T-helper 1 cell treated with Interleukin-12 subunit alpha and Interleukin-12 subunit beta and Interleukin-4 antibody, amounts not matched to agents 30 ng/mL and 1 ng/mL, for 36 hours (primary cell): ENCODE data around the gene PADI1. TPM values are rescaled to one million over a fixed set of nuclear protein-coding genes. Genes with fewer than 3 reads are reported as not detected.

Source experiments
- intact Hi-C: fragments of 100-400 bp; cut with micrococcal nuclease; formaldehyde crosslinking; loops from one replicate; pipeline ENCODE4 v1.15.1; 2024
- total RNA-seq: library from RNA; stranded (reverse); gene quantifications from 2 replicates; pipeline ENCODE4 v1.2.3, GENCODE V29; 2022

PADI1 gene, protein sequence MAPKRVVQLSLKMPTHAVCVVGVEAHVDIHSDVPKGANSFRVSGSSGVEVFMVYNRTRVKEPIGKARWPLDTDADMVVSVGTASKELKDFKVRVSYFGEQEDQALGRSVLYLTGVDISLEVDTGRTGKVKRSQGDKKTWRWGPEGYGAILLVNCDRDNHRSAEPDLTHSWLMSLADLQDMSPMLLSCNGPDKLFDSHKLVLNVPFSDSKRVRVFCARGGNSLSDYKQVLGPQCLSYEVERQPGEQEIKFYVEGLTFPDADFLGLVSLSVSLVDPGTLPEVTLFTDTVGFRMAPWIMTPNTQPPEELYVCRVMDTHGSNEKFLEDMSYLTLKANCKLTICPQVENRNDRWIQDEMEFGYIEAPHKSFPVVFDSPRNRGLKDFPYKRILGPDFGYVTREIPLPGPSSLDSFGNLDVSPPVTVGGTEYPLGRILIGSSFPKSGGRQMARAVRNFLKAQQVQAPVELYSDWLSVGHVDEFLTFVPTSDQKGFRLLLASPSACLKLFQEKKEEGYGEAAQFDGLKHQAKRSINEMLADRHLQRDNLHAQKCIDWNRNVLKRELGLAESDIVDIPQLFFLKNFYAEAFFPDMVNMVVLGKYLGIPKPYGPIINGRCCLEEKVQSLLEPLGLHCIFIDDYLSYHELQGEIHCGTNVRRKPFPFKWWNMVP
- not detected in 2 replicates for total RNA-seq

DNA sequence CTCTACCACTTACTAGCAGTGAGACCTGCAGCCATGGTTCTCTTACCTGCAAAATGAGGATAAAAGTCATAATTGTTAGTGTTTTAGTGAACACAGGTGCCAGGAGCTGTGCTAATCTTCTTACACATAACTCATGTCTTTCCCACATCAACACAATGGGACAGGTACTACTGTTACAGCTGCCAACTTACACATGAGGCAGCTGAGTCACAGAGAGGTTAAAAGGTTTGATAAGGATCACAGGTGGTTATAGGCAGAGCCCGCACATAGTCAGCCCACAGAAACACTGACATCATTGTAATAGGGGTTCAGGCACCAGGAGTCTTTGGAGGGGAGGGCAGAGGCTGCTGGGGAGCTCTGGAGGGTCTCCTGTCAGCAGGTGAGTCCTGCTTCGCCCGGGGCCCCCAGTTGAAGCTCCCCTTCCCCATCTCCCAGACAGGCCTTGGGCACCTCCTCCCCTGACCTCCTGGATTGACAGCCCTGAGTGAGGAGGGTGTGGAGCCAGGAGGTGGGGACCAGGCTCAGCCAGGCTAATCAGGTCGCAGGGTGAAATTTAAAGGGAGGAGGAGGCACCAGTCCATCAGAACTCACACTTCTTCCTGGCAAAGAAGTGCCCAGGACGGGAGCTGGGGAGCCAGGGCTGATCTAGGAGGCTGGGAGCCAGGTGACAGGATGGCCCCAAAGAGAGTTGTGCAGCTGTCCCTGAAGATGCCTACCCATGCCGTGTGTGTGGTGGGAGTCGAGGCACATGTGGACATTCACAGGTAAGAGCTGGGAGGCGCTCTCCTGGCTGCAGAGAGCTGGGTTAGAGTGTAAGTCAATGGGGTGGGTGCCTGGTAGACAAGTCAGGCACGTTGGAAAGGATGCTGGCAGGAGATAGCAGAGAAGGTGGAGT lies at the start of gene PADI1:
Gene PADI1, plus strand, starts transcription at position 583 of the 895 bp plus-strand sequence. Its CDS starts 90 bp downstream, at position 673.
- intact Hi-C loops = no loop called here

DNA sequence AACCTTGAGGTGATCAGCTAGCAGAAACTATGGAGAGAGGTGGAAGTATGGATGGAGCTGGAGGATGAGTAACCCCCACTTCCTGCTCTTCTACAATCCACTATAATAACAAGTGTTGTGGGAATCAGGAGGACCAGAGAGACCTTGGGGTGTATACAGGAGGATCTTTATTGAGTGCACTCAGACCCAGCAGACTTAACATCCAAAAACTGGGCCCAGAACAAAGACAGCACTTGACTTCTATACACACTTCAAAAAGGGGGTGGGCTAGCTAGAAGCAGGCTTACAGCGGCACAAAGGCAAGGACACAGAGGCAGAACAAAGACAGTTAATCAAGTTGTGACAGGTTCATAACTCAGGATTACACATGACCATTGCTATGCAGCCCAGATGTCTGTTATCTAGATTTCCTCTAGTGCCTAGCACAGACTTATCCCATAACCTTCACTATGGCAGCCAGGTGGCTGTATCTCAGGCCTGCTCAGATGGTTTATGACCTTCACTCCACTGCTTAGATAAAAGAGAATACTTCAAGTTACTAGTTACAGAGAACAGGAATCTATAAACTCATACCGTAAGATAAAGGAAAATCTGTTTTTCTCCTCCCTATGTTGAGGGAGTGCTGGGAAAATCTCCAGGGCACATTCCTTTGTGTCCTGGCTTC lies 49.5 kb upstream of the PADI1 start:
- intact Hi-C loops = no loop called here

DNA sequence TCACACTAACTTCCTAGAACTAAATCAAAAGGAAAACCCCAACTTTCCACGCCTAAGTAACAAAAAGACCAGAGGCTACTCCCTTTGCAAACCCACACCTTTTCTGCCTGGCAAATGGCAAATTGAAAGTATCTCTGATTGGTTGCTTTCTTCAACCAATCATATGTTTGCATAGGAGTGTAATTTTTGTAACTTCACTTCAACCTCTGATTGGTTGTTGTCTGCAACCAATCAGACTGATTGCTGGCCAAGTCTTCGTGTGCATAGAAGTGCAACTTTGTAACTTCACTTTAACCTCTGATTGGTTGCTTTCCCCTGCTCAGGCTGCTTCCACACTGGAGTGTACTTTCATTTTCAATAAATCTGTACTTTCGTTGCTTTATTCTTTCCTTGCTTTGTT lies 48.8 kb upstream of the PADI1 start:
- intact Hi-C loops = no loop called here

DNA sequence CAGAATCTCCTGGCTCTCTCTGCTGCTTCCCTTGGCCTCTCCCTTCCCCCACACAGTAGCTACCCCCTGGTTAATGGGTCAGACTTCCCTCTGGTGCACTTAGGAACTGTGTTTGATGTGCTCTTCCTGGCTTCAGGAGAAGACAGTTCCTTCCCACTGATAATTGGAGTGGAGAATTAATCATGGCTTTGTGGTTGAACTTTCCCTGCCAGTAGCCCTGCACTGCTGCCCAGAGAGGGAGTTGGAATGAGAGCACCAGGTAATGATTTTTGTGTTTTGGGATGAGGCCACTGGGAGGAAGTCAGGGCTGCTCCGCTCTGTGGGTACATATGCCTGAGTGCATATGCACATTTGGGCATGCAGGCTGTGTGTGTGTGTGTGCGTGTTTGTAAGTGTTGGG lies 46.0 kb upstream of the PADI1 start:
- intact Hi-C loops = no loop called here

DNA sequence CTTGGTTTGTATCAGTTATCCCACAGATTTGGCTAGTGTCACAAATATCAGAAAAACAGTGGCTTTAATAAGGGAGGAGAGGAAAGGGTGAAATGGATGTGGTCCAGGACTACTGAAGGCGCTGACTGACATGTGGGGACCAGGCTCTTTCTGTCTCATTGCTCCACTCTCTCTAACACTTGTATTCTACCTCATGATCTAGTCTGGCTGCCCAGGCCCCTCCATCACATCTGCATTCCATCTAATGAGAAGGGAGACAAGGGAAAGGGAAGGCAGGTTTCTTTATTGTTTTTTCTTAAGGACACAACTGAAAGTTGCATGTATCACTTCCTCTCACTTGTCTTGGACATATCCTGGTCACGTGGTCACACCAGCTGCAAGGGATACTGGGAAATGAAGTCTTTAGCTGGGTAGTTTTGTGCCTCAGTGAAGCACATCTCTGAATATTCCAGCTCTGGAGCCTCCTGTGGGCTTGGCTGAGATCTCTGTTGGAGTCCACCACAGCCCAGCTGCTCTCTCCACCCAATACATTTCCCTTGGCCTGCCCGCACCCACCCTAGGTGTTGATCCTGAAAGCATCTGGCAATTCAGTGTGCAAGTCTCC lies 43.7 kb upstream of the PADI1 start:
- intact Hi-C loops = no loop called here

DNA sequence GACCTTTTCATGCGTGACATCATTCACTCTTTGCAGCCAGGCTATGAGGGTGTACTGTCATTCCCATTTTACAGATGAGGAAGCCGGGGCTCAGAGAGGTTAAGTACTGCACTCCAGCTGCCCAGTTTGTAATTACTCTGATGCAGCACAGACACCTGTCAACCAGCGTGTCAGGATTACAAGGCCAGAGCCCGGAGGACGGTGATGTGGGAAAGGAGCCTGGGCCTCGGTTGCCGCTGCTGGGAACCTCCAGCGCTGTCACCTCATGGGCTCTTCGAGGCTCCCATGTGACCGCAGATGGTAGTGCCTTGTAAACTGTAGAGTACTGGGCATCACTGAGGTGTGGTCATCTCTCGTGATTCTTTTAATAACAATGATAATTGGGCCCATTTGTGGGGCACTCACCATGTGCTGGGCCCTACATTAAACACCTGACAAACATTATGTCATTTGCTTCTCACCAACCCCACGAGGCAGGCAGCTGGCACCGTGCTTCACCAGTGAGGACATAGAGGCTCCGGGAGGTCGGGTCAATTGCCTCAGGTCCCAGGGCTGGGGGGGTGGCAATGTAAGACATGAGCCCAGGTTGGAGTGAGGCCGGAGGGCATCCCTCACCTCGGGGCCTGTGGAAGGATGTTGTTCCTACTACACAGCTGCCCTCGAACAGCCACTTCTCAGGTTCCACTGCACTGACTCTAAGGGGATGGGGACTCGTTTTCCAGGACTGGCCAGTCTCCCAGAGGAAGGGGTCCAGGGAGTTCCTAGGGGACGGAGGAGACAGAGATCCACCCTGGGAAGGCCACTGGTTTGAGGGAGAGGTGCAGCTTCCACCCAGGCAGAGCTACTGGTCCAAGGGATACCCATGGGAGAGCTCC lies 42.8 kb upstream of the PADI1 start:
- intact Hi-C loops = no loop called here

DNA sequence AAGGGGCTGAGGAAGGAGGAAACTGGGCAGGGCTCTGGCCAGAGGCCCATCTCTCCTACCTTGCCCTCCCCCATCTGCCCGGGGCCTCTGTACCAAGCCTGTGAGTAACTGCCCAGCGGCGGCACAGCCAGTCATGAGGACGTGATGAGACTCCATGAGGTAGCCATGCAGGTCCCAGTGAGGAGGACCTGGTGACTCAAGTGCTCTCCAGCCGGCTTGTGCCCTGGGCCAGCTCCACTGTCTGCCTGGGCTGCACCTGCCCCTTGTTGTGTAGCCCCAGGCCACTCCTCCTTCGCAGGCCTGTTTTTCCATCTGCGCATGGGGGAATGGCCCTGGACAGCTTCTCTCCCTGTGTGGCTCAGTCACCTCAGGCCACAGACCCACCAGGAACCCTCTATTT lies 42.0 kb upstream of the PADI1 start:
- intact Hi-C loops = no loop called here

DNA sequence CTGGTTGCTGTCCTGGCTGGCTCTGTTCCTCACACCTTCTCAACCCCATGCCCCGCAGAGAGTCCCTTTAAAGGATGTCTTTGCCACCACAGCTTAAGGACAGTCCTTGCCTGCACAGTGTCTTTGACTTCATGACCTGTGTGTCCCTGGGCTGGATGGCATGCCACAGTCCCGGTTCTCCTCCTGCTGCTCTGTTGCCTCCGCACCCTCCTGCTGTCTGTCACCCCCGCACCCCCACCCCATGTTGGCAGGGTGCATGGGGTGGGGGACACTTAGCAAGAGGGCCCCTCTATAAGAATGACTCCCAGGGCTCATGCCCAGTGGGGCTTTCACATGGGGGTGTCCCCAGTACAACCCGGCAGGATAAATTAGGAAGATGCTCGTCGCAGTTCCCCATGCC lies 41.6 kb upstream of the PADI1 start:
- intact Hi-C loops = no loop called here

DNA sequence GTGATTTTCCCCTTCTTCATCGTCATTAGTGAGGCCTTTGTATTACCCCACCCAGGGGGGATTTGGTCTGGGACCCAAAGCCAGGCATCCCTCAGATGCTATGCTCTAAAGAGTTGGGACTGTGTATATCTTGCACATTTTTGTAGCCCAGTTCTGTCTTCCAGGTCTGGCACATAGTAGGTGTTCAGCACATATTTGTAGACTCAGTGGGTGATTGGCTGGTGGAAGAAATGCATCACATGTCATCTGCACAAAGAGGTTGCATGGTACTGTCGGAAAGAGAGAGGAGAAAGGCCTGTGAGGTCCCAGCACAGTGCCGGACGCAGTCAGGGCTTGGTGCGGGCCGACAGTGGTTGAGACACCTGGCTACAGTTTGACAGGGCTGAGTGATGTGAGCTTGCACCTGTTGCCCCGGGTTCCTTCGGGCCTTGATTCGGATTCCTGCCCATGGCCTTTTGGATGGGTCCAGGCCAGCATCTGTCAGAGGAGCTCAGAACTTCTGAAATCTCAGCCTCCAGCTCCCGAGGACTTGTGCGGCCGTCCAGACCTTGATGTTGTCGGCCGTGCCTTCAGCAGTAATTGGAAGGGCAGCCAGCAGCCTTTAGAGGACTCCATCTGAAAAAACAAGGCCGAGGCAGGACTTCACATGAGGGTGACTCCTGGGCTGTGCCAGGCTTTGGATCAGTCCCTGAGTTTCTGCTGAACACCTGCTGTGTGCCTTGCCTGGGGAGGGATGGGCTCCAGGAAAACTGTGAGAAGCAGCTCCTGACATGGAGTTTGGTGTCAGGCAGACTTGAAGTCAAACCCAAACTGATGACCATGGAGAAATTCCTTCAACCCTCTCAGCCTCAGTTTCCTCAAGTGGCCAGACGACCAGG lies 40.9 kb upstream of the PADI1 start:
- intact Hi-C loops = no loop called here

DNA sequence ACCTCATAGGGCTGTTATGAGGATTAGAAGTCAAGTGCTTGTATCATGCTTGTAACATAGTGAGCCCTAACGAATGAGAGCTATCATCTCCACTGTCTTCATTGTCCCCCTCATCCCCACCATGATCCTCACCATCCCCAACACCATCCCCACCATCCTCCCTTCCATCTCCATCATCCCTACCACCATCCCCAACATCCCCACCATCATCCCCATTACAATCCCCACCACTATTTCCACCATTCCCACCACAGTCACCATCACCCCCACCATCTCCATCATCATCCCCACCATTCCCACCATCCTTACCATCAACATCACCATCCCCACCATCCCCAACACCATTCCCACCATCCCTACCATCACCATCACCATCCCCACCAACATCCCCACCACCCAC lies 39.1 kb upstream of the PADI1 start:
- intact Hi-C loops = no loop called here

DNA sequence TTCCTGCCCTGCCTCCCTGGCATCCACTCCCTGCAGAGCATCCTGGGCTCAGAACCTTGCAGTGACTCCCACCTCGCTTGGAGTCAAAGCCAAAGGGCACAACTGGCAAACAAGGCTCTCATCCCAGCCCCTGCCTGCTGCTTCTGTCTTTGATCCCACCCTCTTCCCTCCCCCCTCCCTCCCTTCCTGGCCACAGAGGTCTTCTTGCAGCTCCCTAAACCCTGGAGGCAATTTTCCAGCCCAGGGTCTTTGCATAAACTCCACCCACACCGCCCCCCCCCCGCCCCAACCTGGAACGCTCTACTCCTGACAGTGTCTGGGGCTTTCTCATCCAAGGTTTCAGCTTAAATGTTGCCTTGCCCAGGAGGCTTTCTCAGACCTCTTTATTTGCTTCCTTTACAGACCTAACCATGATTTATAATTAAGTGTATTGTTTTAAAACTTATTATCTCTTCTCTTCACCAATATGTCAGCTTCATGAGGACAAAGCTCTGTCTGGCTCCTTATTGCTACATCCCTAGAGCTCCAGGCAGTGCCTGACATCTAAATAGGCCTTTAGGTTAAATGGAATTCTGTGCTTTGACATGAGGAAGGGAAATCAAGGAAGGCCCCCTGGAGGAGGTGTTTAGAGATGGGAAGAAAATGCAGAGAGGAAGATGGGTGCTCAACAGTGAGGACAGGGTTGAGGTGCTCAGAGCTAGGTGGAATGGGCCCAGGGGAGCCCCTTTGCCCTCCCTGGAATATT lies 37.7 kb upstream of the PADI1 start:
- intact Hi-C loops = no loop called here

DNA sequence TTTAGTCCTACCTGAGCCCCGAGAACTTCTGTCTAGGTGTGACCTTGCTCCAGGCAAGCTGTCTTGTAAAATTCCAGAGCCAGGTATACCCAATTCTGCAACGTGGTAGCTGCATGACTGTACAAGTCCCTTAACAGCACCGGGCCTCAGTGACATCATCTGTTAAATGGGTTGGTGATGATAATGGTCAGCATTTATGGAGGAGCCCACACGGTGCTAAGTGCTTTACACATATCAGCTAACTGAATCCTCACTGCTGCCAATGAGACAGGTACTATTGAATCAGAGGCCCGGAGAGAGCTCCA lies 37.2 kb upstream of the PADI1 start:
- intact Hi-C loops = no loop called here

DNA sequence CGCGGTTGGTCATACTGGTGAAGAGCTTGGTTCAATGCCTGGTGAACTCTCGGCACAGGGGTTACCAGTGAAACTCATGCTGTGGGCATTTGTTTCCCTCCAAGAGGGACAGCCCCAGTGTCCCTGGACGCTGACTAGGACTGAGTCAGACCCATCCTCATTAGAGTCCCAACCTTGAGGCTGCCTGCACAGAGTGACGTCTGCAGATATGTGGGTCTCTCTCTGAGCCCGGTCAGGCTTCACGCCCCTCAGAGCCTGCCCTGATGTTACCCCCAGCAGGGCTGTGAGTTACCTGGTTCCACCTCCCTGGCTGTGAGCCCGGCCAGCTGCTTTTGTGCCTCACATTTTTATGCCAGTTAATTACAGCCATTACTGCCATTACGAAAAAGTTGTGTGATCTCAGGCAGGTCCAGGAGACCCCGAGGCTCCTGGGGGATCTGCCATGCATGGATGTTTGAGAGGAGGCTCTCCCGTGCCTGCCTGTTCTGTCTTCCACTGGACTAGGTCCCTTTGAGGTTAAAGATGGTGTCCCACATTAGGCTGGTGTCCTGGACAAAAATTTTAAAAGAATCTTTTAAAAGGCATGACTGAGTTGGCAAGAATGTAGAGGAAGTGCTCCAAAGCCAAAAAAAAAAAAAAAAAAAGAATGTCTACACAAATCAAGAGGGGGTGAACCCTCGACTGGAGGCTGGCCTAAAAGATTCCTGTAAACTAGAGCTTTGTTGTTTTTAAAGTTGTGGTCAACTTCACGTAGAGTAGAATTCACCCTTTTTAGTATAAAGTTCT lies 36.6 kb upstream of the PADI1 start:
- intact Hi-C loops = no loop called here

DNA sequence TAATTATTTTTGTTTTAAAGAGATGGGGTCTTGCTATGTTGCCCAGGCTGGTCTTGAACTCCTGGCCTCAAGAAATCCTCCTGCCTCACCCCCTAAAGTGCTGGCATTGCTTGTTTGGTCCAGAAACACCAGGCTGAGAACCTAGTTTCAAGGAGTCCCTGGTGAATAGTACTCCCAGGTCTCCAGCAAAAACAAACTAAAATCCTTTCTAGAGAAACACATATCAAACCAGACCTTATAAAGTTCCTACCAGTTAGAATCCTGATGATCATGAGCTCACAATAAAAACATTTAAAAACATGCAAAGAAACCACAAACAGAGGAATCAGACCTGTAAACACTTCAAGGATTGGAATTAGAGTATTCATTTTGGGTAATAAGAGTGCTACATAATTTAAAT lies 34.4 kb upstream of the PADI1 start:
- intact Hi-C loops = no loop called here

DNA sequence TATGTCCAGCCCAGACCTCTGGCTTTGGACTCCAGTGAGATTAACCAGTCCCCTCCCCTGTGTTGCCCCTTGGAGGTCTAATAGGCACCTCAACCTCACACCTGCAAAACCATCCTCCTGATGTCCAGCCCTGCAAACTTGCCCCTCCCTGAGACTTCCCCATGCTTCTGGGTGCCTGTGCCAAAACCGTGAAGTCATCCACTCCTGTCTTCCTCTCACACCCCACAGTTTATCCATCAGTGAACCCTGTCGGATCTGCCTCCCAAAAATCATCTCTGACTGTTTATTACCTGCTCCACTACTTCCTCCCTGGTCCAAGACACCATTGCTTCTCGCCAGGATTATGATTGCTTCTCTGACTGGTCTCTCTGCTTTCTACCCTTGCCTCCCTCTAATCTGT lies 31.7 kb upstream of the PADI1 start:
- intact Hi-C loops = no loop called here

DNA sequence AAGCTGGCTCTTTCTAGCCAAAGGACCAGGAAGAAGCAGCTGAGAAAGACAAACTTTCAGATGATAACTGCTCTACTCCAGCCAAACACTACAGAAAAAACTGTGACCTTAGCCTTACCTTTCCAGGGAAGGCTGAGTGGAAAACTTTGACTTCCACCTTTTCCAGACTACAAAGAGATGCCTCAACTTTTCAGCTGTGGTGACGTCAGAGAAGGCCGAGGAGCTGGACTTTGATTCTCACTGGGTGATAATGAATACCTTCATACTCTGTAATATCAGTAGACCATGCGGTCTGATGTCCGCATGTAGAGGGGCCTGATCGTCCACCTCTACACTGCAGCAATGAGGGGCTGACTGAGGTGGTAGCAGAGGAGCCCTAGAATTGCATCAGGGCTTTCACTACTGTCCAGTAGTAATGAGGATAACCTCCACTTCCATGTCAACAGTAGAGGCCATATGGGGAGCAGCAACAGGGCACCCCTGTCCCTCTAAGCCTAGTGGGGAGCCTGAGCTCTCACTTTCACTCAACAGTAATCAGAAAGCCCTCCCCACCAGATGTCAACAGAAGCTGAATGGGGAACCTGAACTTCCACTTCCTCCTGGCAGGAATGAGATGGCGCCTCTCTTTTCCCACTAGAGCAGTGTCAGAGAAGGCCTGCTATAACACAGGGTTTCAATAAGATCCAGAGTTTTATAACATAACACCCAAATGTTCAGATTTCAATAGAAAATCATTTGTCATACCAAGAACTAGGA lies 28.4 kb upstream of the PADI1 start:
- intact Hi-C loops = no loop called here

DNA sequence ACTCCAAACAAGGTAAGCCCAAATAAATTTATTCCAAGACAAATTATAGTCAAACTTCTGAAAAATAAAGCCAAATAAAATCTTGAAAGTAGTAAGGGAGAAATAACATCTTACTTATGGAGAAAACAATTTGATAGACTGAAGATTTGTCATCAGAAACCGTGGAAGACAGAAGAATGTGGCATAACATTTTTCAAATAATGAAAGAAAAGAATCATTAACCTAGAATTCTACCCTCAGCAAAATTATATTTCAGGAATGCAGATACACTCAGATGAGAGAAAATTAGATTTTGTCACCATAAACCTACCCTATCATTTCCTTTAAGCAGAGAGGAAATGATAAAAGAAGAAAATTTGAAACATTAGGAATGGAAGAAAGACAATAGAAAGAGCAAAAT lies 27.3 kb upstream of the PADI1 start:
- intact Hi-C loops = no loop called here
